HepG2 (cell line): ENCODE results near the gene DUS1L. TPM values are rescaled to one million over a fixed set of nuclear protein-coding genes. Genes with fewer than 3 reads are reported as not detected.

Experiments
- EP300 ChIP-seq, 3 experiments: sonication (generic) in 1 of 3; formaldehyde crosslinking in 1 of 3; IDR thresholded peaks; 2 replicates each; pipeline versions ENCODE4 v1.5.1 to v1.6.1; 2011 to 2020; ENCODE audit warnings: low read depth in 2 of 3, low read length in 2 of 3, borderline replicate concordance in 1 of 3, improper control_type of control experiment in 1 of 3, mild to moderate bottlenecking in 1 of 3, missing genetic modification reagents in 1 of 3, moderate library complexity in 1 of 3
- HMG20A ChIP-seq: IDR thresholded peaks from 2 replicates; pipeline ENCODE4 v1.6.1; 2016; ENCODE audit warnings: borderline replicate concordance
- HNRNPL ChIP-seq: fragments of 200-400 bp; formaldehyde crosslinking; IDR thresholded peaks from 2 replicates; pipeline ENCODE4 v1.6.1; 2017; ENCODE audit warnings: mild to moderate bottlenecking, low read depth, low read length
- KDM1A ChIP-seq: IDR thresholded peaks from 2 replicates; pipeline ENCODE4 v1.6.1; 2016; ENCODE audit warnings: missing compliant biosample characterization
- NFIB ChIP-seq: sonication (generic); formaldehyde crosslinking; IDR thresholded peaks from 2 replicates; pipeline ENCODE4 v1.9.0; 2021; ENCODE audit warnings: missing genetic modification reagents, mild to moderate bottlenecking, borderline replicate concordance
- RBM39 ChIP-seq: fragments of 200-400 bp; formaldehyde crosslinking; IDR thresholded peaks from one replicate; pipeline ENCODE4 v1.6.1; 2018; ENCODE audit warnings: antibody characterized with exemption, mild to moderate bottlenecking, low read depth, low read length; ENCODE audit not compliant: poor library complexity, severe bottlenecking
- SMAD1 ChIP-seq: sonication (generic); formaldehyde crosslinking; IDR thresholded peaks from 2 replicates; pipeline ENCODE4 v1.4.0; 2020; ENCODE audit warnings: missing genetic modification reagents, low read depth, mild to moderate bottlenecking, borderline replicate concordance
- SMC3 ChIP-seq: IDR thresholded peaks from 2 replicates; pipeline ENCODE4 v1.6.1; 2011; ENCODE audit warnings: low read length, improper control_type of control experiment
- THAP11 ChIP-seq: IDR thresholded peaks from 2 replicates; pipeline ENCODE4 v1.6.1; 2016; ENCODE audit warnings: missing biosample characterization, missing genetic modification reagents
- ZNF724P ChIP-seq: sonication (generic); formaldehyde crosslinking; IDR thresholded peaks from 2 replicates; pipeline ENCODE4 v1.8.0; 2022; ENCODE audit warnings: missing genetic modification reagents, borderline replicate concordance
- polyA plus RNA-seq, 8 experiments: library from polyadenylated mRNA; depleted of rRNA in 3 of 8; stranded (reverse) in 7 of 8; unstranded in 1 of 8; fragments of >200 nt; fragmentation: Illumina TruSeq in 4 of 8; extraction: Trizol in 4 of 8; gene quantifications; 2 replicates each; pipeline versions ENCODE4 v1.2.1 to v1.2.3, GENCODE V29; 2011 to 2016; ENCODE audit warnings: low read depth in 4 of 8, missing spikeins in 1 of 8, mixed read lengths in 1 of 8; ENCODE audit not compliant: insufficient read depth in 1 of 8
- total RNA-seq, 5 experiments: library from RNA; depleted of rRNA; stranded (reverse); fragments of >200 nt; fragmentation: Illumina TruSeq; extraction: Trizol; gene quantifications; 2 replicates each; pipeline ENCODE4 v1.2.3, GENCODE V29; 2016; ENCODE audit warnings: low read depth in 1 of 5
- TF ChIP-seq, protein P1 (sequence below): sonication (generic); formaldehyde crosslinking; IDR thresholded peaks from 2 replicates; pipeline ENCODE4 v1.8.1; 2023; ENCODE audit warnings: mild to moderate bottlenecking, missing genetic modification reagents
- TF ChIP-seq, protein P2 (sequence below): sonication (generic); formaldehyde crosslinking; IDR thresholded peaks from 2 replicates; pipeline ENCODE4 v1.5.1; 2020; ENCODE audit warnings: mild to moderate bottlenecking, missing genetic modification reagents
- TF ChIP-seq, protein P3 (sequence below): sonication (generic); formaldehyde crosslinking; conservative IDR thresholded peaks from 2 replicates; pipeline ENCODE4 v1.8.0; 2022; ENCODE audit warnings: mild to moderate bottlenecking, moderate library complexity, missing genetic modification reagents
- TF ChIP-seq, protein P4 (sequence below): IDR thresholded peaks from 2 replicates; pipeline ENCODE4 v1.6.1; 2016; ENCODE audit warnings: missing compliant biosample characterization, missing genetic modification reagents, borderline replicate concordance
- TF ChIP-seq, protein P5 (sequence below): sonication (generic); formaldehyde crosslinking; IDR thresholded peaks from 2 replicates; pipeline ENCODE4 v1.4.0; 2020; ENCODE audit warnings: low read depth, mild to moderate bottlenecking, missing genetic modification reagents

The DUS1L gene
- total and polyA plus RNA-seq, 2 of the 13 experiments (the other 11 are each of a cell fraction or from before 2014, with no cell fraction given), result 81.0 to 109 TPM

DNA sequence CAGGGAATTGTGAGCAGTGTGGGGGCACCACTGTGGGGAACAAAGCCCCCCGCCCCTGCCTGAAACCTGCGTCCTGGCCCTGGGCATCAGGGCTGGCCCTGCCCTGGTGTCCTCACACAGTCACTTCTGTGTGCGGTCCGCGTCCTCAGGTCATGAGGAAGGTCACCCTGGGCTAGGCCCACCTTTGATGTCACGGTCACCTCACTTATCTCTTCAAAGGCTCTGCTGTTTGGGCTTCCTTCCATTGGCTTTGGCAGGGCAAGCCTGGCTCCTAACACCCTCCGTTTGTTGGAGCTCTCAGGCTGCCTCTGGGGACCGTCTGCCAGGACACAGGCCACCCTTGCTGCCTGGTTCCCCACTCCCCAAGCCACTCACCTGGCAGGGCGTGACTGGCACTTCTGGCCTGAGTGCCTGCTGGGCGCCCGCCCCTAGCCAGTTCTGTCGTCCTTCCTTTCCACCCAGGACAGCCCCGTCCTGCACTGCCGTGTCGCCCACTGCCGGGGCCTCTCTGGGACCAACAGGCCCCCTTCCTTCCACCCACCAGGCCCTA, 51.8 kb downstream of the DUS1L start (continued):
- TF ChIP-seq KDM1A (CRISPR knock-in tag), result no peak
- peak; percentile 98 for TF ChIP-seq HNRNPL
- TF ChIP-seq, protein P1, sequence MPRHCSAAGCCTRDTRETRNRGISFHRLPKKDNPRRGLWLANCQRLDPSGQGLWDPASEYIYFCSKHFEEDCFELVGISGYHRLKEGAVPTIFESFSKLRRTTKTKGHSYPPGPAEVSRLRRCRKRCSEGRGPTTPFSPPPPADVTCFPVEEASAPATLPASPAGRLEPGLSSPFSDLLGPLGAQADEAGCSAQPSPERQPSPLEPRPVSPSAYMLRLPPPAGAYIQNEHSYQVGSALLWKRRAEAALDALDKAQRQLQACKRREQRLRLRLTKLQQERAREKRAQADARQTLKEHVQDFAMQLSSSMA (CRISPR knock-in tag), result no peak
- TF ChIP-seq, protein P2, sequence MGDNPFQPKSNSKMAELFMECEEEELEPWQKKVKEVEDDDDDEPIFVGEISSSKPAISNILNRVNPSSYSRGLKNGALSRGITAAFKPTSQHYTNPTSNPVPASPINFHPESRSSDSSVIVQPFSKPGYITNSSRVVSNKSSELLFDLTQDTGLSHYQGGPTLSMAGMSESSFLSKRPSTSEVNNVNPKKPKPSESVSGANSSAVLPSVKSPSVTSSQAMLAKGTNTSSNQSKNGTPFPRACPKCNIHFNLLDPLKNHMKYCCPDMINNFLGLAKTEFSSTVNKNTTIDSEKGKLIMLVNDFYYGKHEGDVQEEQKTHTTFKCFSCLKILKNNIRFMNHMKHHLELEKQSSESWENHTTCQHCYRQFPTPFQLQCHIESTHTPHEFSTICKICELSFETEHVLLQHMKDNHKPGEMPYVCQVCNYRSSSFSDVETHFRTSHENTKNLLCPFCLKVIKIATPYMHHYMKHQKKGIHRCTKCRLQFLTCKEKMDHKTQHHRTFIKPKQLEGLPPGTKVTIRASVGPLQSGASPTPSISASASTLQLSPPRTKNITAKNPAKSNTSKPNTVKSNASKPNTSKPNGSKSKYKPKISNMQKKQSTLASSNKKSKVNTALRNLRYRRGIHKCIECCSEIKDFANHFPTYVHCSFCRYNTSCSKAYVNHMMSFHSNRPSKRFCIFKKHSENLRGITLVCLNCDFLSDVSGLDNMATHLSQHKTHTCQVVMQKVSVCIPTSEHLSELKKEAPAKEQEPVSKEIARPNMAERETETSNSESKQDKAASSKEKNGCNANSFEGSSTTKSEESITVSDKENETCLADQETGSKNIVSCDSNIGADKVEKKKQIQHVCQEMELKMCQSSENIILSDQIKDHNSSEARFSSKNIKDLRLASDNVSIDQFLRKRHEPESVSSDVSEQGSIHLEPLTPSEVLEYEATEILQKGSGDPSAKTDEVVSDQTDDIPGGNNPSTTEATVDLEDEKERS, result peak; percentile 17; the same call in 1 of the 2 replicates
- TF ChIP-seq, protein P3, sequence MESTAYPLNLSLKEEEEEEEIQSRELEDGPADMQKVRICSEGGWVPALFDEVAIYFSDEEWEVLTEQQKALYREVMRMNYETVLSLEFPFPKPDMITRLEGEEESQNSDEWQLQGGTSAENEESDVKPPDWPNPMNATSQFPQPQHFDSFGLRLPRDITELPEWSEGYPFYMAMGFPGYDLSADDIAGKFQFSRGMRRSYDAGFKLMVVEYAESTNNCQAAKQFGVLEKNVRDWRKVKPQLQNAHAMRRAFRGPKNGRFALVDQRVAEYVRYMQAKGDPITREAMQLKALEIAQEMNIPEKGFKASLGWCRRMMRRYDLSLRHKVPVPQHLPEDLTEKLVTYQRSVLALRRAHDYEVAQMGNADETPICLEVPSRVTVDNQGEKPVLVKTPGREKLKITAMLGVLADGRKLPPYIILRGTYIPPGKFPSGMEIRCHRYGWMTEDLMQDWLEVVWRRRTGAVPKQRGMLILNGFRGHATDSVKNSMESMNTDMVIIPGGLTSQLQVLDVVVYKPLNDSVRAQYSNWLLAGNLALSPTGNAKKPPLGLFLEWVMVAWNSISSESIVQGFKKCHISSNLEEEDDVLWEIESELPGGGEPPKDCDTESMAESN, result no peak
- TF ChIP-seq, protein P4, sequence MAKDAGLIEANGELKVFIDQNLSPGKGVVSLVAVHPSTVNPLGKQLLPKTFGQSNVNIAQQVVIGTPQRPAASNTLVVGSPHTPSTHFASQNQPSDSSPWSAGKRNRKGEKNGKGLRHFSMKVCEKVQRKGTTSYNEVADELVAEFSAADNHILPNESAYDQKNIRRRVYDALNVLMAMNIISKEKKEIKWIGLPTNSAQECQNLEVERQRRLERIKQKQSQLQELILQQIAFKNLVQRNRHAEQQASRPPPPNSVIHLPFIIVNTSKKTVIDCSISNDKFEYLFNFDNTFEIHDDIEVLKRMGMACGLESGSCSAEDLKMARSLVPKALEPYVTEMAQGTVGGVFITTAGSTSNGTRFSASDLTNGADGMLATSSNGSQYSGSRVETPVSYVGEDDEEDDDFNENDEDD, result no peak
- no peak for TF ChIP-seq ZNF724P
- TF ChIP-seq EP300 (IDR thresholded peaks at IDR 0.05; ENCODE audit: low read depth in 2 of 2, low read length in 2 of 2), result peak in 1 of 2 experiments; percentile 35; a peak in 1 of 4 replicates
- TF ChIP-seq EP300 (CRISPR knock-in tag; IDR thresholded peaks at IDR 0.05; ENCODE audit: borderline replicate concordance), result peak; percentile 68; the same call in 1 of the 2 replicates
- 0 out of 2 replicates have a peak, but pooled peaks have one; percentile 21 for TF ChIP-seq SMAD1
- TF ChIP-seq THAP11 (CRISPR knock-in tag), result 0 out of 2 replicates have a peak, but pooled peaks have one; percentile 20
- peak; percentile 34; the same call in 1 of the 2 replicates for TF ChIP-seq HMG20A (CRISPR knock-in tag)
- no peak for TF ChIP-seq SMC3
- TF ChIP-seq RBM39, result no peak
- no peak for TF ChIP-seq NFIB (CRISPR knock-in tag)
- TF ChIP-seq, protein P5, sequence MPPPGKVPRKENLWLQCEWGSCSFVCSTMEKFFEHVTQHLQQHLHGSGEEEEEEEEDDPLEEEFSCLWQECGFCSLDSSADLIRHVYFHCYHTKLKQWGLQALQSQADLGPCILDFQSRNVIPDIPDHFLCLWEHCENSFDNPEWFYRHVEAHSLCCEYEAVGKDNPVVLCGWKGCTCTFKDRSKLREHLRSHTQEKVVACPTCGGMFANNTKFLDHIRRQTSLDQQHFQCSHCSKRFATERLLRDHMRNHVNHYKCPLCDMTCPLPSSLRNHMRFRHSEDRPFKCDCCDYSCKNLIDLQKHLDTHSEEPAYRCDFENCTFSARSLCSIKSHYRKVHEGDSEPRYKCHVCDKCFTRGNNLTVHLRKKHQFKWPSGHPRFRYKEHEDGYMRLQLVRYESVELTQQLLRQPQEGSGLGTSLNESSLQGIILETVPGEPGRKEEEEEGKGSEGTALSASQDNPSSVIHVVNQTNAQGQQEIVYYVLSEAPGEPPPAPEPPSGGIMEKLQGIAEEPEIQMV (CRISPR knock-in tag), result peak; percentile 66; the same call in 1 of the 2 replicates
